Activated gamma-delta T cell (primary cell): ENCODE measurements around the gene ERBIN.

Experiments
- DNase-seq: peaks from one replicate; lab custom pipeline; 2025; lab: John Stamatoyannopoulos, UW

The ERBIN gene

DNA sequence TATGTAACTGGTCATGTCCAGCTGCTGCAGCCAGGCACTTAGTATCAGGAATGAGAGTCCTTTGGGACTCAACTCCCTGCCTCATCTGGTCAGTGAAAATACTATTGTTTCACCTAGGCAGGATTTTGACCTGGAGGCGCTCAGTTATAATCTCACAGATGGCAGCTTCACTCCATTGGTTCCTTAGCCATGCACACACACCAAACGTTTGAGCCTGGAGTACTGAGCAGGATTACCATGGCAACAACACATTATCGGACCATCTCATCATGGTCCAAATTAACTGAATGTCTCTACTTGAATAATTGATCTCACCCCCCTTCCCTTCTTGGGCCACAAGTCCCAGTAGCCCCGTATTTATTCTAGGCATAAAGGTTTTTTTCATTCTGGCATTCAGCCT, 202.8 kb downstream of the ERBIN start:
- DNase-seq = no peak

DNA sequence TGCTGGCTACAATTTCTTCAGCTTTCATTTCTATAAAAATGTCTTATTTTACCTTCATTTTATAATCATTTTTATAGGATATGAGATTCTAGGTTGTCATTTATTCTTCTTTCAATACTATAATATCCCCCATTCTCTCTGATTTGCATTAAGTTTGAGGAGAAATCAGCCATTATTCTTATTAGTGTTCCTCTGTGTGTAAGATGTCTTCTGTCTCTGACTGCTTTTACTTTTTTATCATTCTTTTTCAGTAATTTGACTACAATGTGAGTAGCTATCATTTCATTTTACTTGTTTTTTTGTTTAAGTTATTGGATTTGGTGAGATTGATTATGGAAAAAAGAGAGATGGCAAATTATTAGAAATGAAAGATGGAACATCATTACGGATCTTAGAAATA, 204.1 kb downstream of the ERBIN start:
- no peak for DNase-seq
